ENCODE data around the gene APBA2.

The APBA2 gene

DNA sequence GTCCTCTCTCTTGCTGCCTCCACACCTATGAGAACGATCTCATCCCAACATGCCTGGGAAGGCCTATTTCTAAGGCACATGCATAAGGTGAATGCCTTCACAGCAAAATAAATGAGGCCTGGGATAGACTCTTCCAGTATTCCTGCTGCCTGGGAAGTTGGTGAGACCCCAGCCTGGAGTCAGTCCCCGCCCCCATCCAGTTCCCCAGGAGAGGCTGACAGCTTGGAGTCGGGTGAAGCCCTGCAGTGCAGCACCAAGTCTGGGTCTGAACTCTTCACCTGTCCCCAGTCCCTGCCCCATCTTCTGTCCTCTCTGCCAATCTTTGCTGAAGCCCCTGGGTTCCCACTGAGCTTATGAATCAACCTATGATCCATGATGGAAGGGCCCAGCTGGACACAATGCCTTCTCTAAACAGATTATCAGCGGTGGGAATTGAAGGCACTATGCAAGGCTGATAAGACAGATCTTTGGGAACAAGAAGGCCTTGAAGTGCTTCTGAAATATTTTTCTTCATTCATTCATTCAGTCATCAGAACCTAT lies 10.2 kb upstream of the APBA2 start:
- DNase-seq, result no peak
- Histone ChIP-seq H3K4me3 (ENCODE audit: low read length) (no peak overlapping the region), H3K9ac (ENCODE audit: low read length) (no peak overlapping the region), H3K27ac (ENCODE audit: low read length) (no peak overlapping the region), H3K9me3 (replicated peaks; ENCODE audit: insufficient read depth, low read length) (no peaks in the 10 kb centered on the region), H3K36me3 (replicated peaks; ENCODE audit: insufficient read depth, low read length) (no peaks in the 10 kb centered on the region), H2AFZ (ENCODE audit: low read length) (no peak overlapping the region), H4K20me1 (ENCODE audit: insufficient read depth, low read length) (no peaks in the 10 kb centered on the region), H3F3A (ENCODE audit: insufficient read depth, low read length) (no peaks in the 10 kb centered on the region), H3K4me2 (ENCODE audit: low read depth, low read length) (no peak overlapping the region), H3K79me2 (ENCODE audit: low read length) (no peaks in the 10 kb centered on the region), H3K4me1 (ENCODE audit: low read length) (no peaks in the 10 kb centered on the region), H3K9me2 (replicated peaks; ENCODE audit: insufficient read depth, low read length) (no peaks in the 10 kb centered on the region), H3K27me3 (replicated peaks; ENCODE audit: insufficient read depth, low read length) (no peaks in the 10 kb centered on the region)
- TF ChIP-seq EZH2phosphoT487 (IDR thresholded peaks at IDR 0.05; ENCODE audit: low read length) (no peak), EZH2 (optimal IDR thresholded peaks at IDR 0.05; ENCODE audit: low read depth, low read length) (no peak)

DNA sequence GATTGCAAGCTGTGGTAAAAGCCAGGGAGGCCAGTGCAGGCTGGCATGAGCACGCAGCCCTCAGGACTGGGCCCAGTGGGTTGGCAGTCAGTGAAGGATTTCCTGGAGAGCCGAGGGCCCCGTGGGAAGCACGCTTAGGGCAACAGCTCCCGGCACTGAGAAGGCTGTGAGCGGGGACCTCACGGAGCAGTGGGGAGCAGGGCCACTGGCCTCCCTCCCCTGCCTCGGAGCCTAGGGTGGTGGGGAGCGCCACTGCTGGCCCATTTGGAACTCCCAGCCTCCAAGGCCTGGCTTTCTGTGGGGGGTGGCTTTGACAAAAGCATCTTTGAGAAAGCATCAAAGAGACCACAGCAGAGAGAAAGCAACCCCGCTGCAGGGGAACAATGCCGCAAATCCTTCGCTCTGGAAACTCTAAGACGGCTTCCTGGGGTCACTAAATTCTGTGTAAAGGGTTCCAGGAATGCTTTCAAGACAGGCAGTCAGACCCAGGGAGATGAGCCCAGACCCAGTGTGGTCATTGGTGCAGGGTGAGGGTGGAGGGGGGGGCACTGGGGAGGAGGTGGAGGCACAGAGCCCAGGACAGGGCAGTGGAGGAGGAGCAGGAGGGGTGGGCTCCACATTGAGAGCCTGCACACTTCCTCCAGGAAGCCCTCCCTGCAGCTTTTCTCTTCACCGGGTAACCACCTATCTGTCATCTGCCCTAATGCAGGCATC lies 9.5 kb upstream of the APBA2 start:
- no peak for DNase-seq
- H3K4me3 ChIP-seq (ENCODE audit: low read length), result no peak overlapping the region
- no peak overlapping the region for H3K9ac ChIP-seq (ENCODE audit: low read length)
- no peaks in the 10 kb centered on the region for H3K27me3 ChIP-seq (replicated peaks; ENCODE audit: insufficient read depth, low read length)
- no peaks in the 10 kb centered on the region for H3K9me2 ChIP-seq (replicated peaks; ENCODE audit: insufficient read depth, low read length)
- no peak overlapping the region for H2AFZ ChIP-seq (ENCODE audit: low read length)
- H3K9me3 ChIP-seq (replicated peaks; ENCODE audit: insufficient read depth, low read length), result no peaks in the 10 kb centered on the region
- no peaks in the 10 kb centered on the region for H3K4me1 ChIP-seq (ENCODE audit: low read length)
- TF ChIP-seq EZH2phosphoT487 (IDR thresholded peaks at IDR 0.05; ENCODE audit: low read length) (no peak), EZH2 (optimal IDR thresholded peaks at IDR 0.05; ENCODE audit: low read depth, low read length) (no peak)
- TF ChIP-seq, protein P1, sequence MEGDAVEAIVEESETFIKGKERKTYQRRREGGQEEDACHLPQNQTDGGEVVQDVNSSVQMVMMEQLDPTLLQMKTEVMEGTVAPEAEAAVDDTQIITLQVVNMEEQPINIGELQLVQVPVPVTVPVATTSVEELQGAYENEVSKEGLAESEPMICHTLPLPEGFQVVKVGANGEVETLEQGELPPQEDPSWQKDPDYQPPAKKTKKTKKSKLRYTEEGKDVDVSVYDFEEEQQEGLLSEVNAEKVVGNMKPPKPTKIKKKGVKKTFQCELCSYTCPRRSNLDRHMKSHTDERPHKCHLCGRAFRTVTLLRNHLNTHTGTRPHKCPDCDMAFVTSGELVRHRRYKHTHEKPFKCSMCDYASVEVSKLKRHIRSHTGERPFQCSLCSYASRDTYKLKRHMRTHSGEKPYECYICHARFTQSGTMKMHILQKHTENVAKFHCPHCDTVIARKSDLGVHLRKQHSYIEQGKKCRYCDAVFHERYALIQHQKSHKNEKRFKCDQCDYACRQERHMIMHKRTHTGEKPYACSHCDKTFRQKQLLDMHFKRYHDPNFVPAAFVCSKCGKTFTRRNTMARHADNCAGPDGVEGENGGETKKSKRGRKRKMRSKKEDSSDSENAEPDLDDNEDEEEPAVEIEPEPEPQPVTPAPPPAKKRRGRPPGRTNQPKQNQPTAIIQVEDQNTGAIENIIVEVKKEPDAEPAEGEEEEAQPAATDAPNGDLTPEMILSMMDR (IDR thresholded peaks at IDR 0.05; ENCODE audit: low read length), result no peak
- H3K36me3 ChIP-seq (replicated peaks; ENCODE audit: insufficient read depth, low read length), result no peaks in the 10 kb centered on the region
- H3K79me2 ChIP-seq (ENCODE audit: low read length), result no peaks in the 10 kb centered on the region
- no peak overlapping the region for H3K4me2 ChIP-seq (ENCODE audit: low read depth, low read length)
- H4K20me1 ChIP-seq (ENCODE audit: insufficient read depth, low read length), result no peaks in the 10 kb centered on the region
- no peaks in the 10 kb centered on the region for H3F3A ChIP-seq (ENCODE audit: insufficient read depth, low read length)
- no peak overlapping the region for H3K27ac ChIP-seq (ENCODE audit: low read length)

DNA sequence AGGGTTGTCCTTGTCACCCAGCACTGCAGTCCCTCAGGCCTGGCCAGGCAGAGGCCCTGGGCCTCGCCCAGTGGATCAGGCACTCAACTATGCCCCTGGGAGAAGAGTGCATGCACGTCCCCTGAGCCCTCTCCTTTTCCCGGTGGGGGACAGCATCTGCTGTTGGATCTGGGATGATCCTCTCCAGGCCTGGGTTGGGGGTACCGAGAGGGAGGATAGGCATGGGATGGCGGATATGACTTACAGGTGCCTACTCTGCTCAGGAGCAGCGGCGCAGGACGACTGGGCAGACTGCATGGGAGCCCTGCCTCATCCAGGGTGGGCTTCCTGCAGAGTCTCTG lies 9.0 kb upstream of the APBA2 start:
- Histone ChIP-seq H3K27ac (ENCODE audit: low read length) (no peak overlapping the region), H3K9me3 (replicated peaks; ENCODE audit: insufficient read depth, low read length) (no peaks in the 10 kb centered on the region), H3K79me2 (ENCODE audit: low read length) (no peaks in the 10 kb centered on the region), H4K20me1 (ENCODE audit: insufficient read depth, low read length) (no peaks in the 10 kb centered on the region), H3K4me3 (ENCODE audit: low read length) (no peak overlapping the region), H3K4me1 (ENCODE audit: low read length) (no peaks in the 10 kb centered on the region), H3K9ac (ENCODE audit: low read length) (no peak overlapping the region), H3F3A (ENCODE audit: insufficient read depth, low read length) (no peaks in the 10 kb centered on the region), H3K27me3 (replicated peaks; ENCODE audit: insufficient read depth, low read length) (no peaks in the 10 kb centered on the region), H3K36me3 (replicated peaks; ENCODE audit: insufficient read depth, low read length) (no peaks in the 10 kb centered on the region), H2AFZ (ENCODE audit: low read length) (no peak overlapping the region), H3K4me2 (ENCODE audit: low read depth, low read length) (no peak overlapping the region), H3K9me2 (replicated peaks; ENCODE audit: insufficient read depth, low read length) (no peaks in the 10 kb centered on the region)
- TF ChIP-seq, protein P1 (IDR thresholded peaks at IDR 0.05; ENCODE audit: low read length), result no peak
- TF ChIP-seq EZH2 (optimal IDR thresholded peaks at IDR 0.05; ENCODE audit: low read depth, low read length), result no peak
- no peak for TF ChIP-seq EZH2phosphoT487 (IDR thresholded peaks at IDR 0.05; ENCODE audit: low read length)
- no peak for DNase-seq

DNA sequence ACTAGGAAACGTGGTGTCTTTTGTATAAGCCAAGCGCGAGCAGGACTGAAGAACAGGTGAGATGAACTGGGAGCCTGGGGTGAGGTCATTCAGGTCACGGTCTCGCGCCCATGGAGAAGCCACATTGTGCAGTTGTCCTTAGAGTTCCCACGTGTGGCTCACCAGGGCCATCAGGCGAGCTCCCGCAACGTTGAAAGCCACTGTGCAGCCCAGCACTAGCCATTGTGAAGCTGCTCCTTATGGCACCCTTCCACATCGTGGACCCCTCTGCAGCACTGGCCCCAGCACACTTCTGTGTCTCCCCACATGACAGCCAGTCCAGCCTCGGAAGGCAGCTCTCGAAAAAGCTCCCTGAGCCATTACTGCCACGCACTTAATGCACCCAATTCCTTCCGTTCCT lies 7.6 kb upstream of the APBA2 start:
- Histone ChIP-seq H3K9ac (ENCODE audit: low read length) (no peak overlapping the region), H3K36me3 (replicated peaks; ENCODE audit: insufficient read depth, low read length) (no peaks in the 10 kb centered on the region), H3K4me2 (ENCODE audit: low read depth, low read length) (no peak overlapping the region), H3K4me3 (ENCODE audit: low read length) (no peak overlapping the region), H3K4me1 (ENCODE audit: low read length) (no peaks in the 10 kb centered on the region), H2AFZ (ENCODE audit: low read length) (no peak overlapping the region), H3F3A (ENCODE audit: insufficient read depth, low read length) (no peaks in the 10 kb centered on the region), H3K27ac (ENCODE audit: low read length) (no peak overlapping the region), H3K9me3 (replicated peaks; ENCODE audit: insufficient read depth, low read length) (no peaks in the 10 kb centered on the region), H3K9me2 (replicated peaks; ENCODE audit: insufficient read depth, low read length) (no peaks in the 10 kb centered on the region), H4K20me1 (ENCODE audit: insufficient read depth, low read length) (no peaks in the 10 kb centered on the region), H3K79me2 (ENCODE audit: low read length) (no peaks in the 10 kb centered on the region), H3K27me3 (replicated peaks; ENCODE audit: insufficient read depth, low read length) (no peaks in the 10 kb centered on the region)
- no peak for DNase-seq
- TF ChIP-seq EZH2 (optimal IDR thresholded peaks at IDR 0.05; ENCODE audit: low read depth, low read length), result no peak
- no peak for TF ChIP-seq EZH2phosphoT487 (IDR thresholded peaks at IDR 0.05; ENCODE audit: low read length)
- TF ChIP-seq, protein P1 (IDR thresholded peaks at IDR 0.05; ENCODE audit: low read length), result no peak

Data from MM.1S (cell line).